ENCODE measurements around the gene PLCL1.

GRCh38 chr2:197828464-197829135 lies 24.2 kb downstream of the PLCL1 start:
- TF ChIP-seq CTCF (IDR thresholded peaks at IDR 0.05) (no peak), ZFX (IDR thresholded peaks at IDR 0.05; ENCODE audit: borderline replicate concordance) (no peak)

All from 22Rv1 (cell line).